WI38 (cell line): Measurements from ENCODE around the gene TMEM115.

Experiments used
- H3K4me3 ChIP-seq: 2 replicates; pipeline ENCODE4 v1.5.1; 2011; ENCODE audit warnings: low read depth, mild to moderate bottlenecking, control low read depth, low read length
- TF ChIP-seq, protein P1 (sequence below): IDR thresholded peaks from 2 replicates; pipeline ENCODE4 v1.5.1; 2012; ENCODE audit warnings: low read depth, mild to moderate bottlenecking, control low read depth, low read length

The TMEM115 gene

GRCh38 chr3:50350527-50351322 is 8.6 kb downstream of the TMEM115 start, which contains the start of the genes CYB561D2 and NPRL2:
Gene CYB561D2, plus strand, starts transcription at chr3:50350862. Its CDS starts 572 bp downstream, at chr3:50351434.
Gene NPRL2, minus strand, starts transcription at chr3:50350775. Its CDS starts 123 bp downstream, at chr3:50350652.
- TF ChIP-seq, protein P1, sequence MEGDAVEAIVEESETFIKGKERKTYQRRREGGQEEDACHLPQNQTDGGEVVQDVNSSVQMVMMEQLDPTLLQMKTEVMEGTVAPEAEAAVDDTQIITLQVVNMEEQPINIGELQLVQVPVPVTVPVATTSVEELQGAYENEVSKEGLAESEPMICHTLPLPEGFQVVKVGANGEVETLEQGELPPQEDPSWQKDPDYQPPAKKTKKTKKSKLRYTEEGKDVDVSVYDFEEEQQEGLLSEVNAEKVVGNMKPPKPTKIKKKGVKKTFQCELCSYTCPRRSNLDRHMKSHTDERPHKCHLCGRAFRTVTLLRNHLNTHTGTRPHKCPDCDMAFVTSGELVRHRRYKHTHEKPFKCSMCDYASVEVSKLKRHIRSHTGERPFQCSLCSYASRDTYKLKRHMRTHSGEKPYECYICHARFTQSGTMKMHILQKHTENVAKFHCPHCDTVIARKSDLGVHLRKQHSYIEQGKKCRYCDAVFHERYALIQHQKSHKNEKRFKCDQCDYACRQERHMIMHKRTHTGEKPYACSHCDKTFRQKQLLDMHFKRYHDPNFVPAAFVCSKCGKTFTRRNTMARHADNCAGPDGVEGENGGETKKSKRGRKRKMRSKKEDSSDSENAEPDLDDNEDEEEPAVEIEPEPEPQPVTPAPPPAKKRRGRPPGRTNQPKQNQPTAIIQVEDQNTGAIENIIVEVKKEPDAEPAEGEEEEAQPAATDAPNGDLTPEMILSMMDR: no peak
- peak within 1 kb of the TSS; percentile 72 for H3K4me3 ChIP-seq

GRCh38 chr3:50350213-50350526 is 9.2 kb downstream of the TMEM115 start:
- H3K4me3 ChIP-seq: peak overlapping the region; percentile 72
- TF ChIP-seq, protein P1: no peak

- H3K4me3 ChIP-seq: no peak overlapping the region
- TF ChIP-seq, protein P1: peak; percentile 44; the same call in 1 of the 2 replicates
Observed at GRCh38 chr3:50347187-50347813, 12.0 kb downstream of the TMEM115 start.

DNA sequence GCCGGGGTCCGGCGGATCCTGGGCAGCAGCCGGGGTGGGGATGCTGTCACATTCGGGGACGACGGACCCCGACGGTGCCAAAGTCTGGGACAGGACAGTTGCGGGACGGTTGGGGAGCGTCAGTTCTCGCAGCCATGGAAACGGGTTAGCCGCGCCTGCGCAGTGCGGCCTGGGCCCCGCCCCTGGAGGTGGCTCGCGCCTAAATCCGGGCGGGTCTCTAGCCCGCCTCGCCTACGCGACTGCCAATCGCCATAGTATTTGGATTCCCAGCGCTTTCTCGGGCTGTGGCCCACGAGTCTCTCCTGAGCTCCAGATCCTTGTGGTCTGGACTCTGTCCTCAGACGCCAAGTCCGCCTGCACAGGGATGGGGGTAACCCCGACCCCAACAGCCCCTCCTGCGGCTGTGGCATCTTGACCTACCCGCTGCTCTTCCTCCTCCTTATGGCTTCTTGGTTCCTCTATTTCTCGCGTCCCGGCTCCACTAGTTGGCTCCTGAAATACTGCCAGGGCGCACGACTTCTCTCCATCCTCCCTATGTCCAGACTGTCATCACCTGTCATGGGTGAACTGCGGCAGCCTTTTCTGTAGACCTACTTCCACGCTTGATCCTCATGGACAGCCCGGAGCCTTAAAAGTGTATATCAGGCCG is 13.6 kb downstream of the TMEM115 start, which contains the start of gene ZMYND10:
ZMYND10 (minus strand) TSS at position 147 of the 649 bp plus-strand sequence. CDS start 153 bp downstream, outside the sequence.
- TF ChIP-seq, protein P1: no peak

GRCh38 chr3:50345008-50345407 is 14.3 kb downstream of the TMEM115 start:
- TF ChIP-seq, protein P1: no peak
- peak overlapping the region; percentile 54 for H3K4me3 ChIP-seq

More for the DNA sequence above, 13.6 kb downstream of the TMEM115 start, which contains the start of gene ZMYND10:
- peak within 1 kb of the TSS; percentile 54 for H3K4me3 ChIP-seq

GRCh38 chr3:50342813-50343633 is 16.3 kb downstream of the TMEM115 start:
- H3K4me3 ChIP-seq: no peak overlapping the region
- TF ChIP-seq, protein P1: 0 out of 2 replicates have a peak, but pooled peaks have one; percentile 4
